Kasumi-1 (cell line): ENCODE measurements around the gene ACTR2.
A peak's percentile ranks its signal among the peaks of the same experiment; 100 is the strongest.
"Not testable (repeated sequence)": the region's sequence is repeated elsewhere in the genome, so short reads cannot be mapped to it uniquely, and the experiment has no call there.

Source experiments
- DNase-seq, 2 experiments: peaks; one replicate each; lab custom pipeline; 2025; lab: John Stamatoyannopoulos, UW

Gene ACTR2

GRCh38 chr2:65313126-65313953 is 85.7 kb downstream of the ACTR2 start:
- peak; percentile 85 to 87 for DNase-seq

- no peak for DNase-seq
Observed at GRCh38 chr2:65313954-65314256, 86.3 kb downstream of the ACTR2 start.

- no peak for DNase-seq
Observed at GRCh38 chr2:65314801-65315441, 87.3 kb downstream of the ACTR2 start.

GRCh38 chr2:65316072-65316471 is 88.4 kb downstream of the ACTR2 start:
- DNase-seq = no peak

- DNase-seq = not testable (repeated sequence)
Observed at GRCh38 chr2:65317351-65317750, 89.7 kb downstream of the ACTR2 start.

GRCh38 chr2:65317841-65318240 is 90.2 kb downstream of the ACTR2 start:
- no peak for DNase-seq

GRCh38 chr2:65319072-65319673 is 91.5 kb downstream of the ACTR2 start:
- no peak for DNase-seq

- DNase-seq = no peak
Observed at GRCh38 chr2:65319674-65320041, 92.0 kb downstream of the ACTR2 start.

GRCh38 chr2:65320042-65320725 is 92.6 kb downstream of the ACTR2 start:
- no peak for DNase-seq
